HG03378 (cell line): Measurements from ENCODE around the gene SHROOM3.
"Not testable (repeated sequence)": the region's sequence is repeated elsewhere in the genome, so short reads cannot be mapped to it uniquely, and the experiment has no call there.

Experiments
- ATAC-seq: cut with Tn5 transposase; IDR thresholded peaks from one replicate; pipeline ENCODE4 v1.9.1; 2021; ENCODE audit warnings: mild to moderate bottlenecking, moderate library complexity; ENCODE audit not compliant: unreplicated experiment

The SHROOM3 gene

DNA sequence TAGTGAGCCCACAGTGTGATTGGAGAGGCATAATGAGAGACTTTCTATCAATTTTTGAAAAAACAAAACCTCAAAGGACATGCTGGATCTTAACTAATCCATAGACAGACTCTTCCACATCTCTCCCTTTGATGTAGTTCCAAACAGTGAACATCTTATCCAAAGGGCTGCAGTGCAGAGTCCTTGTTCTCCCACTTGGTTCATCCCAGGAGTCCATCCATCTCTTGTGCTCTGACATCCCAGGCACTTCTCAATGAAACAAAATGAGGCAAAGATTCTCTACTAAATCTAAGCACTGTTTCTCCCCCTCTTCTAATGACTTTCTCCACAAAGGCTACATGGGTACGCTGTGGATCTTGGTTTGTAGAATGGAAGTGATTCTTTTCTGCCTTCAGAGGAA lies 8.3 kb downstream of the SHROOM3 start:
- ATAC-seq = no peak

DNA sequence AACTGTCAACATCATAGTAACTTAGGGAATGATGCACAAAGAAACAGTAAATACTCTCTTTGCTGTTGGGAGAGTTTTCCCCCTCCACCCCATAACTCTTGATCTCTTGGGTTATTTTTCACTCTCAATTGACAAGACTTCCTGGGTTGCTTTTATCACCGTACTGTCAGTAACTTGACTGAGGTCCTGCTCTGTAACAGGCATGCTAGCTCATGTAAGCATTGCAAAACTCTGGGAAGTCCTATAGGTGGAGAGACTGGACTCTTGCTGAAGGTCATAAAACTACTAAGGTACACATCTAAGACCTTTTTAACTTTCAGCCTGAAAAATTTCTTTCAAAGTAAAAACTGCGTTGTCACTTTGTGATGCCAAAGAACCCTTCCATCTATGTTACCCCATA lies 10.9 kb downstream of the SHROOM3 start:
- no peak for ATAC-seq

DNA sequence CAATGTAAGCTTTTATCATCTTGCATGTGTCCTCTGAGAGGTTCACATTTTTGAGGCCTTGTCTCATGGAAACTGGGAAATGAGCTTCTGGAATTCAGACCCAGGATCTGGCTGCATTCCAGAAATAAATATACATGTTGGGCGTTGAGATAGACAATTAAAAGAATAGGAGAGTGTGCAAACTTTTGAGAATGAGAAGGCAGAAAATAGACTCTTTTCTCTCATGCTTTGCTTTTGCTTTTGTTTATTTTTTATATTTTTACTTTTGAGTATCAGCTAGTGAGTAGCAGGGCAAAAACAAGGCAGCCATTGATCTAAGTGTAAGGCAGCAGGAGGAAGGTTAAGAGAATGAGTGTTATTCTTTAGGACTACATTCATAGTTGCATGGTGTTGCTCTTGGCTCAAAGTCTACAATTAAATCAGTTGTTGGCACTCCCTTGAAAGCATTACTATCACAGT lies 12.4 kb downstream of the SHROOM3 start:
- no peak for ATAC-seq

DNA sequence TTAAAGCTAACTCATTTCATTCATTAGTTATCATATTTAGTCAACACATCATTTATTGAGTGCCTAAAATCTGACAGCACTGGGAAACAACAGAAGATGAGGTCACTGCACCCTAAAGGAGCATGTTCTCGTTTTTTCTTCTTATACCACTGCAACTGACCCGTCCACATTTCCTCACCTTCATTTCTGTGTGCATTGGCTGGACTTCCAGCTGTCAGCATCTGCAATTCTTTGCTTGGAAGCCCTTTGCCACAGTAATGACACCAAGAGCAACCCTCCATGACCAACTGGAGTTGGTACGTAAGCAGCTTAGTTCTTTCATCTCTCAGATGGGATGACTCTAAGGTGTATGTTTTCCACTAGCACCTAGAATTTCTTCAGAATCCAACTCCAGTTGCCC lies 13.2 kb downstream of the SHROOM3 start:
- no peak for ATAC-seq

DNA sequence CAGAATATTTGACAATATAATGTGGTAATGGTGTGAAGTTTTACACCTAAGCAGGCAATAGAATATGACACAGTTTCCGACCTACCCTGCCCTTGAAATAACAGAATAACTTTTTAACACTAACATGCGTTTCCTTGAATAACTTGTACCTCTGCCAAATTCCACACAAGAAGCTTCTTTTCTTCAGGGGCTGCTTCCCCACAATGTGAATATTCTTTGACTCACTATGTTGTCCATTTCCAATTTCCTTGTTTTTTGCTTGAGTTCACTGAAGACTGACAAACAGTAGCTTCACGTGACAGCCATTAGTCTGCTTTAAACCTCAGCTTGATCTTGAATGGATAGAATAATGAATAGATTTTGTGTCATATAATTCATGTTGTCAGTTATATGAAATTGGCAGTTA lies 14.3 kb downstream of the SHROOM3 start:
- no peak for ATAC-seq

DNA sequence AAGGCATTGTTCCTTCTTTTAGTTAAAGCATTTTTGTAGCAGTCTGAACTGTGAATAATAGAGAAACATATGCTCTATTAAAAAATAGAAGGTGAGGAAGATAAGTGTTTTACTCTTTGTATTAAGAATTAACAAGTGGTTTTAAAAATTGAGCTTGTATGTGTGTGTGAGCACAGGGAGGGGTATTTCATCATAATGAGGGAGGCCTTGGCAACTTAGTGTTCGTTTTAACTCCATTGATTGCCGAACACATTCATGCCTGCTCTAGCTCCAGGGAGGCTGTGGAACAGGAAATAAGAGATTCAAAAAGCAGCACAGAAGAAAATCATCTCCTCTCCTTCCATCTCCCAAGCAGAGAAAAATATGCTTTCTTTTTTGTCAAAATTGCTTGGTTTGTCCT lies 14.8 kb downstream of the SHROOM3 start:
- ATAC-seq = no peak

DNA sequence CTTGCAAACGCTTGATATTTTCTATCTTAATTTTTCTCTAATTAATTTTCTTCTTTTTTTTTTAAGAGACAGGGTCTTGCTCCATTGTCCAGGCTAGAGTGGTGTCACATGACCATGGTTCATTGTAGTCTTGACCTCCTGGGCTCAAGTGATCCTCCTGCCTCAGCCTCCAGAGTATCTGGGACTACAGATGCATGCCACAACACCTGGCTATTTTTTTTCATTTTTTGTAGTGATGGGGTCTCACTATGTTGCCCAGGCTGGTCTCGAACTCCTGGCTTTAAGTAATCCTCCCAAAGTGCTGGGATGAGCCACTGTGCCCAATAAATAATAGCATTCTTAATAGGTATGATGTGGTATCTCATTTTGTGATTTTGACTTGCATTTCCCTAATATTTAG lies 18.2 kb downstream of the SHROOM3 start:
- no peak for ATAC-seq

DNA sequence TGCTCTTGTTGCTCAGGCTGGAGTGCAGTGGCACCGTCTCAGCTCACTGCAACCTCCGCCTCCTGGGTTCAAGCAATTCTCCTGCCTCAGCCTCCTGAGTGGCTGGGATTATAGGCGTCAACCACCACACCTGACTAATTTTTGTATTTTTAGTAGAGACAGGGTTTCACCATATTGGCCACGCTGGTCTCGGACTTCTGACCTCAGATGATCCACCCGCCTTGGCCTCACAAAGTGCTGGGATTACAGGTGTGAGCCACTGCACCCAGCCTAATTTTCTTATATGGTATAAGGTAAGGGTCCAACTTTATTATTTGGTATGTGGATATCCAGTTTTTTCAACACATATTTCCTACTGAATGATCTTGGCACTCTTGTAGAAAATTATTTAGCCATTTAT lies 19.0 kb downstream of the SHROOM3 start:
- not testable (repeated sequence) for ATAC-seq

DNA sequence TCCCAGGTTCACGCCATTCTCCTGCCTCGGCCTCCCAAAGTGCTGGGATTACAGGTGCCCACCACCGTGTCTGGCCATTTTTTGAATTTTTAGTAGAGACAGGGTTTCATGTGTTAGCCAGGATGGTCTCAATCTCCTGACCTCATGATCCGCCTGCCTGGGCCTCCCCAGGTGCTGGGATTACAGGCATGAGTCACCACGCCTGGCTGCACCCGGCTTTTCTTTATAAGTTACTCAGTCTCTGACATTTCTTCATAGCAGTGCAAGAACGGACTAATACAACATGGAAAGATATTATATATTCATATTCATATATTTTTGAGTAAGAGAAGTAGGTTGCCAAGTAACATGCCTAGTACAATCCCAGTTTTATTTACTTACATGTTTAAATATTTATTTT lies 22.9 kb downstream of the SHROOM3 start:
- no peak for ATAC-seq

DNA sequence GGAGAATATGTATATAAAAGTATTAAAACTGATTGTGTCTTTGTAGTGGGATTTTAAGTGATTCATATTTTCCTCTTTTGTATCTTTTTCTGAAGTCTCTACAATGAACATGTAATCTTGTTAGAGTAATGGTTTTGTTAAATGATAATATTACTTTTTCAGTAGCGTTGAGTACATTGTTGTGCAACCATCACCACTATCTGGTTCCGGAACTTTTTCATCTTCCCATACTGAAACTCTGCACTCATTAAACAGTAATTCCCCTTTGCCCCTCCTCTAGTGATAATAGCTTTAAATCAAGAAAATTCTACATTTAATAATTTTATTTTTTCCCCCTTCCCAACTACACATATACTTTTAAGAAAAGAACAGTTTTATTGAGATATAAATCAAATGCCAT lies 23.3 kb downstream of the SHROOM3 start:
- no peak for ATAC-seq

DNA sequence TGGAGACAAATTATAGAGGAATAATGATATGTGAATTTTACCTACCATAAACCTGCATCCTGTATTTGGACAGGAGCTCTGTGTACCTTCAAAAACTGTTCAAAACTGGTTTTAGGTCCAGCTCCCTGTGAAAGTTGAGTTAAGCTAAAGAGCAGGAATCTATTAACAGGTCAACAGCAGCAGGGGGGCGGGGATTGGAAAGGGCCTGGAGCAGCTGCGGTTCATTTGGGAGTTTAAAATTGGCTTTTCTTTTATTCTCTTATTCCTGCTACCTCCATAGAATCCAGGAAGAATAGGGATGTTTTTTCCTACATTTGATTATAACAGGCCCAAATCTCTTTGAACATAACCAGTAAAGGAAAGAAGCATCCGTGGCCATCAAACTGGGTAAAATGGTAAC lies 23.8 kb downstream of the SHROOM3 start:
- no peak for ATAC-seq

DNA sequence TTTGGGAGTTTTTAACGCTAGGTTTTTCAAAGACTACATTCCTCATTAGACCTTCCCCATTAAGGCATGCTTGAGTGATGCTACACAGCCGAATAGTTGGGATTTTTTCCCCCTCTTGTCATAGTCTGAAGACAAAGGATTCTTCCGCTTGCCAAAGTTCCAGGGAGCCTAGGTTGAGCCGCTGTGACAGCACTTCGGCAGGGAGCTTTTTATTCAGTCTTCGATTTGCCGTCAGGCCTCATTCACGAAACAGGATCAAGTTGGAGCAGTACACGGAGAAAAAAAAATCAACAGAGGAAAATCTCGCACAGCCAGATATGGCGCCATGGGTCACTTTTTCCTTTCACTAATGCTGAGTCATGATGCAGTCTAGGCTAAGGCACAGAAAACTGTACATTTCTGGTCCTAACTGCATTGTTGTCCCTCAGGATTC lies 24.3 kb downstream of the SHROOM3 start:
- no peak for ATAC-seq

DNA sequence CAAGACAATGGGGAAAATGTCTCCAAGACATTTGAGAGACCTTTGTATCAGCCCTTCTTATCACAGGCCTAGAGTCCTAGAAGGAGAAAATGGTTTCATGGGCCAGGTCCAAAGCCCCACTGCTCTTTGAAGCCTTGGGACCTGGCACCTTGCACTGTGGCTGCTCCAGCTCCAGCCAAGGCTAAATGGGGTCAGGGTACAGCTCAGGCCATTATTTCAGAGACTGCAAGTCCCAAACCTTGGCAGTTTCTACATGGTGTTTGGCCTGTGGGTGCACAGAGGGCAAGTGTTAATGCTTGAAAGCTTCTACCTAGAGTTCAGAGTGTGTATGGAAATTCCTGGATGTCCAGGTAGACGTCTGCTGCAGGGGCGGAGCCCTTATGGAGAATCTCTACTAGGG lies 28.5 kb downstream of the SHROOM3 start:
- ATAC-seq = no peak

DNA sequence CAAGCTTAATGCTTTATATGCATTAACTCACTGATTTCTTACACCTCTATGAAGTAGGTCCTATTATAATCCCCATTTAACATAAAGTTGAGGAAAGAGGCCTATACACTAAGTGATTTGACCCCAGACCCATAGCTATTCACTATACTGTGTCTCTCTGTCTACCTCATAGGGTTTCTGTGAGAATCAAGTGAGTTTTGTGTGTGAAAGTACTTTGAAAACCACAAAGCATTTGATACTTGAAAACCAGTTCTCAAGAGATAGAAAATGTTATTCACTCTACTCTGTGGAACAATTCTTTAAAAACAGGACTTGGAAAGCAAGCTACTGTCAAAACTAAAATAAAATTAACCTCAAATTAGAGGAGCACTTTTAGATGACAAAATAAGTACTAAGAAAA lies 35.0 kb downstream of the SHROOM3 start:
- no peak for ATAC-seq

DNA sequence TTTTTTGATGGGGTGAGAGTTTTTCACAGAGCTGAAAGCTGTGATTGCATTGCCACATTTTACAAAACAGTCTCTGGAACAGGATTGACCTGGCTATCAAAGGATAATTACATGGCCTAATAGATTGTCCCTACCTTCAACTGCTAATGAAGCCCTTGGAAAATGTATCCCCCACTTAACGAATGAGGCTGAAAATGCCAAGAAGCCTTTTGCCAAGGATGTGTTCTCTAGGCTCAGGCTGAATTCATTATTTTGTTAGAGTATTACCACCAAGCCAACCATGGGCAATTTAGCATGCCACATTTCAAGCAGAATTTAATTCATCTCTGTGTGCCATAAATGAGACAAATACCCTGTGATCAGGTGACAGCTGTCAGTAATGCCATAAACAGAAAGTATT lies 35.5 kb downstream of the SHROOM3 start:
- ATAC-seq = no peak

DNA sequence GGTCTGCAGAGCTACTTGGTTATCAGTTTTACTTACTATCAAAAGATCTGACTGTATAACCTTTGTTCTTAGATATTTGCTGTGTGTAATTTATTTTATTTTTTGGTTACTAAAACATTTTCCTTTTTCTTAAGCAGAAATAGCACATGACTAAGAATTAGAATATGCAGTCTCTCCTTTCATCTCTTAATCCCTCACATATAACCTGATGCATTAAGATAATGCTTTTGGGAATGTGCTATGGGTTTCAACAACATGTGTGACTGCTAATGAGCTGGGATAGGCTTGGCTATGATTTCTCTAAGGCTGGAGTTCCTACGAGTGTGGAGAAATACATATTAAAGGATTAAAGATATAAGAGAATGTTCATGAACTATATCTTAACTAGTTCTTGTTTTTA lies 41.5 kb downstream of the SHROOM3 start:
- ATAC-seq = no peak

DNA sequence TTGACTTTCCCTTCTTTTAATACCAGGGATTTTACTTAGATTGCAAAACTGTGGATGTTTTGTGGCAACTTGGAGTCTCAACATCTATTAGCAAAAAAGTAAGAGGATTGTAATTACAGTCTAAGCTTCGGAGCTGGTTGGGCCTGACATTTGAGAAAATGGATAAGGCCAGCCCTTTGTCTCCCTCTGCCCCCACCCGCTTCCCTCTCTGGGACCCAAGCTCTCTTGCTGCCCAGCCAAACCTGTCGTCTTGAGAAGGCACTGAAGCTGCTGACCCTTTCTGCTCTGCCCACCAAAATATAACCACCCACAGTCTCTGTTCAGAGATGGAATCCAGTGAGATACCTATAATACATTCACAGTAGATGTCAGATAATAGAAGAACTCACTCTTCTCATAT lies 49.6 kb downstream of the SHROOM3 start:
- ATAC-seq = no peak

DNA sequence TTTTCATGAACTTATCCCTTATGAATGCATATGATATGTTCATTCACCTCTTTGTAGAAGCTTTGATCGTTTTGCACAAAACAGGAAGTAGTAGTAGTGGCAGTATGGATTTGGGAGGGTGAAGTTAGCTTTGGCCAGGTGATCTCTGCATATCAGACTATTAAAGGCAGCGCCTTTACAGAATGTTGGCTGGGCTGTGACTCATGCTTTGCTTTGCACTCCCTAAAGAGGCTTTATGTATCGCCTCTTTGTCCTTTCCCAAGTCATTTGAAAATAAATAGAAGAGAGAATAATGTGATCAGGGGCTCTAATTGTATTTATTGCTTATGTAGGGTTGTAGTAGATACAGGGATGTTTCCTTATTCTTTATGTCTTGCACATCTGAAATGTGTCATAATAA lies 50.4 kb downstream of the SHROOM3 start:
- ATAC-seq = no peak

DNA sequence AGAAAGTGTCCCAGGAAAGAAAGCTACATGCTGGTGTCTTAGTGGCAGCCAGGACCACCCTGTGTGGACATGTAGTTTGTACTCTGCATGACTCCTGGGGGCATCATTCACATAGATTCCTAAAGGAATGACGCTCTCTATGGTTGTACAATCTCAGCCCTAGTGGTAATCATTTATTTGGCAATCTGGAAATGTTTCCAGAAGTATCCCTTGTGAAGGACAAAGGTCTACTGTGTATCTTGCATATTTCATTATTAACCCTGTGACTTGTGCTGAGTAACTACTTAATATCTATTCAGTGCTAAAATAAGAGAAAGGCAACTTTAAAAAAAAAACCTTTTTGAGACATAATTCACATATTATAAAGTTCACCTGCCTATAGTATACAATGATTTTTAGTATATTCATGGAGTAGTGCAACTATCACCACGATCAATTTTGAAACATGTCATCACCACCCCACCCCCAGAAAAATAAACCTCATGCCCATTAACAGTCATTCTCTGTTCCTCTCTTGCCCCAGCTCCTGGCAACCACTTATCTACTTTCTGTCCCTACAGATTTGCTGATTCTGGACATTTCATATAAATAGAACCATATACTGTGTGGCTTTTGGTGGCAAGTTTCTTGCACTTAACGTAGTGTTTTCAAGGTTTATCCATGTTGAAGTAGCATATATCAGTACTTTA lies 51.7 kb downstream of the SHROOM3 start:
- no peak for ATAC-seq

DNA sequence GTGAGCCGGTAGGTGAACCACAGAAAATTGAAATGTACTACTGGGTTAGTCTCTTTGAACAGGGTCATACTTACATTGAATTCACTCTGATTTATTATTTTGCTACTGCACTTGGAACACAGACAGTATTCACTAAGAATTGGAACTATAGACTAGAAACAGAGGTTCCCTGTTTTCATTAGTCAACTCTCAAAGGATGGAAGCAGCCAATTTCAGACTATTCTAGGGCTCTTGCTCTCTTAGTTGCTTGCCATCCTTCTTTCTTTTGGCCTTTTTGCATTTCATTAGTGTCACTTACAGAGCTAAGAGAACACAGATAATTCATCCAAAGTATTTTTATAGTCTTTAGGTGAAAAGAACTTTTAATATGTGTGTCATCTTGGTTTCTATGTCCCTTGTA lies 52.6 kb downstream of the SHROOM3 start:
- no peak for ATAC-seq

DNA sequence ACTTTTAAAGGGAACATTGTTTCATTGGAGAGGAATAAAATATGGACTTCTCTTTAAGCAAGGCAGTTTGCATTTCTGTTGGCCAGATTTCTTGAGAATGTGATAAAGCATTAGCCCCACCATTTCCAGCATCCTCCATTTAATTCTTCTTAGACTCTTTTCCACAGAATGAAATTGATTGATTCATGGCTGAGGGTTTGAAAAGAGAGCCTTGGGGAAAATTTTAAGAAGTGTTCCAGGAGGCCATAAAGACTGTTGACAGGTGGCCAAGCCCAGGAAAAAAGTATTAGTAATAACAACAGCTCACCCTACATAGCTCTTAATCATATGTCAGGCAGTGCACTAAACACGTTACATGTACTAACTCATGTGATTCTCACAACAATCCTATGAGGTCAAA lies 53.4 kb downstream of the SHROOM3 start:
- ATAC-seq = no peak

DNA sequence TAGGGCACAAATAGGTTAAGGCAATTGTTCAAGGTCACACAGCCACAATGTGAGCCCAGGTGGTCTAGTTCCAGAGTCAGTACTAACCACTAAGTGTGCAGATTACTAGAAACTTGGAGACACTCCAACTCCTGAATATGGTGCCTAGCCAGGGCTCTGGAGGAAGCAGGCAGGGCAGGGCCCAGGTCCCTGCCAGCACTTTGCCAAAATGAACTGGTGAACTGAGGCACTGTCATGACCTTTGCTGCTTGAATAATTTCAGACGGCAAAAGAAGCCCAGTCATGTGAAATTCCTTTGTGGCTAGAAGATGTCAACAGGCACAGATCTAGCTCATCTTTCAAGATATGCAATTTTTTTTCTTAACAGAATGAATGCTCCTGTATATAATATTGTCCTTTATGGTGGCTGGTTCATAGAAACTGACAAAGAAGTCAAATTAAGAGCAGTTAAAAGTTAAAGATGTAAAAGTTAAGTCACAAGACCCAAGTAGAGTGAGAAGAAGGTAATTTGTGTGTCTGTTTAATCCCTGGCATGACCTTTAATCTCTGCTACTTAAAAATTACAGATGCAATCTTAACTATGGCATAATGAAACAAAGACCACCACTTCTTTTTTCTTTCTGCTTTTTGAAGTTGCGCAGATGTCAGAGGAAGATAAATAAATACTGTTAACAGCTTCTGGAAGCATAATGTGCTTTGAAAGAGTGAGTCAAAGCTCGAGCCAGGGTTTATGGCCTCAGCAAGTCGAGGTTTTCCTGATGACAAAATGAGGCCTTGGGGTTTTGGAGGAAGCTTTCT lies 54.1 kb downstream of the SHROOM3 start:
- no peak for ATAC-seq
